ENCODE data around the gene SRP68.

DNA sequence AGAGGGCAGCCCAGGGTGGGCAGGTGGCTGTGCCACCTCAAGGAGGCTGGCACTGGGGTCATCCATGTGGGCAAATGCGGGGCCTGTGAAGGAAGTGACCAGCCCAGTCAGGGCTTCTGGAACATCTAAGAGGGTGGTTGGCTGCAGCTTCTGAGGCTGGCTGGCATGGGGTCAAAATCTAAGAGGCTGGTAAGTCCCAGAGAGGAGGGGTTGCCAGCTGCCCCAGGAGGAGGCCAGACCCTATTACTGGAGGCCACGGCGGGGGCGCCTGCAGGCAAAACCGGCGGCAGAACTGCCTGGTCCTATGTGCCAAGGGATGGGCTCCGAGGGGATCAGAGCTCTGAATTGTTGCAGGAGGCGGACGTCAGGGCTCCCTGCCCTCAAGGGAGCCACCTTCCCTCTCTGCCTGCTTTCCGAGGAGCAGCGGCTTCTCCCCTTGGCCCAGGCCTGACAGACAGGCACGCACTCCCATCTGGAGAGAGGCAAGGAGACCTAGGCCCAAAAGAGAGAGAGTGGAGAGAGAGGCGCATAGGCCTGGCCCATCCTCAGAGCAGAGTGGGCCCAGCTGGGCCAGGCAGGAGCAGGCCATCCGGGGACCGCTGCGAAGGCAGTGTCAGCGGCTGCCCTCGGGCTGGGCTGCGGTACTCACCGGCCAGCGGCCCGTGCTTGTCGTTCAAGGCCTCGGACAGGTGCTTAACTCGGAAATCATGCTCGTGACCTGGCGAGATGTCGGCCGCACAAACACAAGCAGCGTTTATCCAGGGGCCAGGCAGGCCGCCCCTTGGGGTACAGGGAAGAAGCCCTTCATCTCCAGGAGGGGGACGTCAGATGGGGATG lies 17.6 kb upstream of the SRP68 start:
- TF ChIP-seq POLR2A (IDR thresholded peaks at IDR 0.05; ENCODE audit: low read length): no peak
- TF ChIP-seq GATA1 (IDR thresholded peaks at IDR 0.05; ENCODE audit: low read depth, low read length): no peak

All from erythroblast (primary cell).